ENCODE results near the gene ZNF724. TPM values are rescaled to one million over a fixed set of nuclear protein-coding genes. Genes with fewer than 3 reads are reported as not detected.
"Not testable (repeated sequence)": the region's sequence is repeated elsewhere in the genome, so short reads cannot be mapped to it uniquely, and the experiment has no call there.

The ZNF724 gene
- total RNA-seq, 1 donor from 2014 or later: 75.1 TPM

DNA sequence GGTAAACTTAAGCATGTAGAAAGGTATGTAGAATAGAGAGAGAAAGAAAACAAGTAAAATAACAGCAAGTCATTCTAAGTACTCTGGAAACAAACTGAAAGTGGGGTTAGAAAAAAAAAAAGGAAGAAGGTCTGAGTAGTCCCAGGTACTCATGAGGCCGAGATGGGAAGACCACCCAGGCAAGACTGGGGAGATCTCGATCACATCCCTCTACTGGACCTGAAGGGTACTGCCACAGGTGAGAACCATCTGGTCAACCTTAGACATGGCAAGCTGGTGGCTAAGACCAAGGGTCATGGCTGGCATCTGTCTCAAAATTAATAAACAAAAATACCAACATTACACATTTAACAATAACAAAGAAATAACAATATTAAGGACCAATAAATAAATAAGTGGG lies 36.3 kb upstream of the ZNF724 start:
- H3K4me3 Mint-ChIP-seq: no peak overlapping the region

DNA sequence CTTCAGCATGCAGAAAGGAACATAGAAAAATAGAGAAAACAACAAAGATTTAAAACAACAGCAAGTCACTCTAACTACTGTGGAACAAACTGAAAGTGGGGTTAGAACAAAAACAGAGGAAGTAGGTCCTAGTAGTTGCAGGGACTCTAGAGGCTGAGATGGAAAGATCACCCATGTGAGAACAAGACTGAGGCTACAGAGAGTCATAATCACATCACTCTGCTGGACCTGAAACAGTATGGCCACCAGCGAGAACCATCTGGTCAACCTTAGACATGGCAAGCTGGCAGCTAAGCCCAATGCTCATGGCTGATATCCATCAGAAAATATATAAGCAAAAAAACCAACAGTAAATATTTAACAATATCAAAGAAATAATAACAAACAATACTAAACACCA lies 35.8 kb upstream of the ZNF724 start:
- Mint-ChIP-seq H3K4me1 (no peaks in the 10 kb centered on the region), H3K9me3 (peaks cover 54% of the 10 kb centered on the region), H3K27me3 (ENCODE audit: insufficient read depth, low read depth) (no peaks in the 10 kb centered on the region), H3K36me3 (no peaks in the 10 kb centered on the region), H3K4me3 (no peak overlapping the region), H3K27ac (no peak overlapping the region)
- Histone ChIP-seq H3K36me3 (no peaks in the 10 kb centered on the region), H3K79me2 (ENCODE audit: low read depth) (no peaks in the 10 kb centered on the region), H3K4me1 (no peaks in the 10 kb centered on the region), H3K4me3 (no peak overlapping the region), H3K9me3 (ENCODE audit: low read depth) (no peaks in the 10 kb centered on the region), H3F3A (ENCODE audit: low read depth) (no peaks in the 10 kb centered on the region), H3K27me3 (no peaks in the 10 kb centered on the region), H3K9ac (no peak overlapping the region), H3K27ac (no peak overlapping the region), H3K4me2 (no peak overlapping the region), H4K20me1 (ENCODE audit: low read depth) (no peaks in the 10 kb centered on the region), H2AFZ (replicated peaks) (no peak overlapping the region)
- TF ChIP-seq EZH2phosphoT487 (IDR thresholded peaks at IDR 0.05) (no peak), EZH2 (IDR thresholded peaks at IDR 0.05) (no peak)
- TF ChIP-seq, protein P1, sequence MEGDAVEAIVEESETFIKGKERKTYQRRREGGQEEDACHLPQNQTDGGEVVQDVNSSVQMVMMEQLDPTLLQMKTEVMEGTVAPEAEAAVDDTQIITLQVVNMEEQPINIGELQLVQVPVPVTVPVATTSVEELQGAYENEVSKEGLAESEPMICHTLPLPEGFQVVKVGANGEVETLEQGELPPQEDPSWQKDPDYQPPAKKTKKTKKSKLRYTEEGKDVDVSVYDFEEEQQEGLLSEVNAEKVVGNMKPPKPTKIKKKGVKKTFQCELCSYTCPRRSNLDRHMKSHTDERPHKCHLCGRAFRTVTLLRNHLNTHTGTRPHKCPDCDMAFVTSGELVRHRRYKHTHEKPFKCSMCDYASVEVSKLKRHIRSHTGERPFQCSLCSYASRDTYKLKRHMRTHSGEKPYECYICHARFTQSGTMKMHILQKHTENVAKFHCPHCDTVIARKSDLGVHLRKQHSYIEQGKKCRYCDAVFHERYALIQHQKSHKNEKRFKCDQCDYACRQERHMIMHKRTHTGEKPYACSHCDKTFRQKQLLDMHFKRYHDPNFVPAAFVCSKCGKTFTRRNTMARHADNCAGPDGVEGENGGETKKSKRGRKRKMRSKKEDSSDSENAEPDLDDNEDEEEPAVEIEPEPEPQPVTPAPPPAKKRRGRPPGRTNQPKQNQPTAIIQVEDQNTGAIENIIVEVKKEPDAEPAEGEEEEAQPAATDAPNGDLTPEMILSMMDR (IDR thresholded peaks at IDR 0.05): no peak
- DNase-seq (ENCODE audit: low spot score): no peak

More for the DNA sequence above, 36.3 kb upstream of the ZNF724 start:
- DNase-seq (ENCODE audit: low spot score): peak; percentile 19
- no peaks in the 10 kb centered on the region for H4K20me1 ChIP-seq (ENCODE audit: low read depth)
- H3K27ac Mint-ChIP-seq: no peak overlapping the region
- no peaks in the 10 kb centered on the region for H3K4me1 Mint-ChIP-seq
- no peak overlapping the region for H3K9ac ChIP-seq
- no peaks in the 10 kb centered on the region for H3K79me2 ChIP-seq (ENCODE audit: low read depth)
- H3K9me3 ChIP-seq (ENCODE audit: low read depth): no peaks in the 10 kb centered on the region
- no peak overlapping the region for H2AFZ ChIP-seq (replicated peaks)
- no peaks in the 10 kb centered on the region for H3F3A ChIP-seq (ENCODE audit: low read depth)
- no peaks in the 10 kb centered on the region for H3K4me1 ChIP-seq
- no peaks in the 10 kb centered on the region for H3K36me3 Mint-ChIP-seq
- H3K27me3 Mint-ChIP-seq (ENCODE audit: insufficient read depth, low read depth): no peaks in the 10 kb centered on the region
- no peak overlapping the region for H3K27ac ChIP-seq
- no peaks in the 10 kb centered on the region for H3K27me3 ChIP-seq
- no peak for TF ChIP-seq EZH2phosphoT487 (IDR thresholded peaks at IDR 0.05)
- TF ChIP-seq, protein P1 (IDR thresholded peaks at IDR 0.05): peak; percentile 25
- no peak overlapping the region for H3K4me2 ChIP-seq
- peaks cover 53% of the 10 kb centered on the region for H3K9me3 Mint-ChIP-seq
- no peaks in the 10 kb centered on the region for H3K36me3 ChIP-seq
- no peak overlapping the region for H3K4me3 ChIP-seq

DNA sequence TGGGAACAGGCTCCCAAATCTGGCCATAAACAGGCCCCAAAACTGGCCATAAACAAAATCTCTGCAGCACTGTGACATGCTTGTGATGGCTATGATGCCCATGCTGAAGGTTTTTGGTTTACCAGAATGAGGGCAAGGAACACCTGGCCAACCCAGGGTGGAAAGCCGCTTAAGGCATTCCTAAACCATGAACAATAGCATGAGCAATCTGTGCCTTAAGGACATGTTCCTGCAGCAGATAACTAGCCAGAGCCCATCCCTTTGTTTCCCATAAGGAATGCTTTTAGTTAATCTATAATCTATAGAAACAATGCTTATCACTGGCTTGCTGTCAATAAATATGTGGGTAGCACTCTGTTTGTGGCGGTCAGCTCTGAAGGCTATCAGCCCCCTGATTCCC lies 35.1 kb upstream of the ZNF724 start:
- not testable (repeated sequence) for H3K27ac ChIP-seq; H4K20me1 ChIP-seq (ENCODE audit: low read depth); H3F3A ChIP-seq (ENCODE audit: low read depth); H3K9me3 ChIP-seq (ENCODE audit: low read depth); H3K79me2 ChIP-seq (ENCODE audit: low read depth); H3K4me3 ChIP-seq; H2AFZ ChIP-seq (replicated peaks); H3K27me3 Mint-ChIP-seq (ENCODE audit: insufficient read depth, low read depth); H3K4me2 ChIP-seq; H3K36me3 ChIP-seq; H3K4me1 Mint-ChIP-seq; H3K9ac ChIP-seq; H3K27me3 ChIP-seq; H3K4me1 ChIP-seq; H3K36me3 Mint-ChIP-seq; H3K4me3 Mint-ChIP-seq; H3K27ac Mint-ChIP-seq; DNase-seq (ENCODE audit: low spot score)
- H3K9me3 Mint-ChIP-seq: peaks cover 56% of the 10 kb centered on the region

DNA sequence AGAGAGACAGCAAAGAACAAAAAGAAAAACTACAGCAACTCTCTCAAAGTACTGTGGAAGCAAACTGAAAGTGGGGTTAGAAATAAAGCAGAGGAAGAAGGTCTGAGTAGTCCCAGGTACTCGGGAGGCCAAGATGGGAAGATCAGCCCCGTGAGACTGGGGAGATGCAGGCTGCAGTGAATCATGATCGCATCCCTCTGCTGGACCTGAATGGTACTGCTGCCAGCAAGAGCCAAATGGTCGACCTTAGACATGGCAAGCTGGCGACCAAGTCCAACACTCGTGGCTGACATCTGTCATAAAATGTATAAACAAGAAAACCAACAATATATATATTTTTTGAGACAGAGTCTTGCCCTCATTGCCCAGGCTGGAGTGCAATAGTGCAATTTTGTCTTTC lies 33.7 kb upstream of the ZNF724 start:
- TF ChIP-seq EZH2phosphoT487 (IDR thresholded peaks at IDR 0.05) (no peak), EZH2 (IDR thresholded peaks at IDR 0.05) (no peak)
- TF ChIP-seq, protein P1 (IDR thresholded peaks at IDR 0.05): peak; percentile 57

More for the DNA sequence above, 33.7 kb upstream of the ZNF724 start:
- Mint-ChIP-seq H3K4me3 (no peak overlapping the region), H3K9me3 (peaks cover 58% of the 10 kb centered on the region), H3K4me1 (no peaks in the 10 kb centered on the region), H3K36me3 (no peaks in the 10 kb centered on the region), H3K27me3 (ENCODE audit: insufficient read depth, low read depth) (no peaks in the 10 kb centered on the region), H3K27ac (no peak overlapping the region)
- no peak overlapping the region for H3K4me2 ChIP-seq
- no peaks in the 10 kb centered on the region for H3K9me3 ChIP-seq (ENCODE audit: low read depth)
- H3K79me2 ChIP-seq (ENCODE audit: low read depth): no peaks in the 10 kb centered on the region
- no peaks in the 10 kb centered on the region for H4K20me1 ChIP-seq (ENCODE audit: low read depth)
- no peaks in the 10 kb centered on the region for H3K36me3 ChIP-seq
- DNase-seq (ENCODE audit: low spot score): peak; percentile 55
- H2AFZ ChIP-seq (replicated peaks): no peak overlapping the region
- H3K4me3 ChIP-seq: no peak overlapping the region
- no peaks in the 10 kb centered on the region for H3F3A ChIP-seq (ENCODE audit: low read depth)
- H3K9ac ChIP-seq: no peak overlapping the region
- no peak overlapping the region for H3K27ac ChIP-seq
- no peaks in the 10 kb centered on the region for H3K27me3 ChIP-seq
- H3K4me1 ChIP-seq: no peaks in the 10 kb centered on the region
